22Rv1 (cell line): ENCODE data around the gene CACNA1F.

ENCODE experiments used
- CTCF ChIP-seq: fragments of 450-650 bp; IDR thresholded peaks from 2 replicates; pipeline ENCODE4 v1.5.1; 2017; ENCODE audit warnings: mild to moderate bottlenecking
- ZFX ChIP-seq: fragments of 450-650 bp; IDR thresholded peaks from 2 replicates; pipeline ENCODE4 v1.6.1; 2017; ENCODE audit warnings: antibody characterized with exemption, borderline replicate concordance

GRCh38 chrX:49192722-49193328 lies 40.3 kb downstream of the CACNA1F start:
- TF ChIP-seq CTCF (peak; percentile 79), ZFX (no peak)
